Activated CD8-positive, alpha-beta T cell treated with anti-CD3 and anti-CD28 coated beads, Interleukin-2, amount 10 ng/mL, durations not matched to agents 7 days and 5 days (primary cell): ENCODE results near the gene TIMM17B. TPM values are rescaled to one million over a fixed set of nuclear protein-coding genes. Genes with fewer than 3 reads are reported as not detected.

Experiments used
- ATAC-seq: fragments of 150-1000 bp; cut with Tn5 transposase; one replicate; pipeline ENCODE4 v1.10.0; 2021; ENCODE audit warnings: moderate library complexity
- CTCF ChIA-PET: fragments of 350-600 bp; sonication (Branson Sonifier 250); formaldehyde crosslinking; loops from one replicate; lab custom pipeline; 2021; ENCODE audit warnings: antibody characterized with exemption; lab: Charles Lee
- POLR2A ChIA-PET: fragments of 350-600 bp; sonication (Branson Sonifier 250); formaldehyde crosslinking; loops from one replicate; lab custom pipeline; 2021; ENCODE audit warnings: antibody characterized with exemption; lab: Charles Lee
- DNase-seq: peaks from one replicate; pipeline ENCODE4 v3.0.0-alpha.2; 2020
- H3K27ac Mint-ChIP-seq: one replicate; pipeline ENCODE4 v1.8.0; 2021; ENCODE audit warnings: mild to moderate bottlenecking, mixed read lengths
- H3K27me3 Mint-ChIP-seq: one replicate; pipeline ENCODE4 v1.8.0; 2021; ENCODE audit warnings: low read depth, mixed read lengths
- H3K36me3 Mint-ChIP-seq: one replicate; pipeline ENCODE4 v1.8.0; 2021; ENCODE audit warnings: low read depth, mixed read lengths
- H3K4me1 Mint-ChIP-seq: one replicate; pipeline ENCODE4 v1.8.0; 2021; ENCODE audit warnings: low read depth, mixed read lengths
- H3K4me3 Mint-ChIP-seq: one replicate; pipeline ENCODE4 v1.8.0; 2021; ENCODE audit warnings: mild to moderate bottlenecking, mixed read lengths
- H3K9me3 Mint-ChIP-seq: one replicate; pipeline ENCODE4 v1.8.0; 2022; ENCODE audit warnings: mixed read lengths; ENCODE audit not compliant: insufficient read depth
- total RNA-seq, 2 experiments: library from RNA; stranded (reverse); gene quantifications; one replicate each; pipeline ENCODE4 v1.2.3, GENCODE V29; 2021

TIMM17B gene
- total RNA-seq, 2 experiments from 2014 or later, result 41.6 to 44.1 TPM

DNA sequence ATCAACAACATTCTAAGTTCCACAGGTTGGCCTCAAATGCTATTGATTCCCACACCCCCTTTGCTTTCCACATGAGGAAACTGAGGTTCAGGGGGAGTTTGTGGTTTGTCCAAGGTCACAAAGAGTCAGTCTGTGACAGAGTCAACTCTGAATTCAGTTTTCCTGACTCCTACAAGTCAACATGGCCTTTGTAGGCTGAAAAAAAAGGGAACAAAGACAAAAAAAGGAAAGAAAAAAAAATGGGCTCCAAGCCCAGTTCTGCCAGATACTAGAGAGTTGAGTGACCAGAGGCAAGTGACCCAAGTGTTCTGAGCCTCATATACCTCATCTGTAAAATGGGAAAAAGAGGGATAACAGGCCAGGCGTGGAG is 37.7 kb upstream of the TIMM17B start:
- no peak for DNase-seq
- CTCF ChIA-PET, result no interaction called here
- no peak for ATAC-seq
- POLR2A ChIA-PET, result no interaction called here
- Mint-ChIP-seq H3K4me1 (peaks cover 63% of the 10 kb centered on the region), H3K9me3 (no peaks in the 10 kb centered on the region), H3K4me3 (no peak overlapping the region), H3K36me3 (peaks cover 48% of the 10 kb centered on the region), H3K27ac (no peak overlapping the region), H3K27me3 (no peaks in the 10 kb centered on the region)

DNA sequence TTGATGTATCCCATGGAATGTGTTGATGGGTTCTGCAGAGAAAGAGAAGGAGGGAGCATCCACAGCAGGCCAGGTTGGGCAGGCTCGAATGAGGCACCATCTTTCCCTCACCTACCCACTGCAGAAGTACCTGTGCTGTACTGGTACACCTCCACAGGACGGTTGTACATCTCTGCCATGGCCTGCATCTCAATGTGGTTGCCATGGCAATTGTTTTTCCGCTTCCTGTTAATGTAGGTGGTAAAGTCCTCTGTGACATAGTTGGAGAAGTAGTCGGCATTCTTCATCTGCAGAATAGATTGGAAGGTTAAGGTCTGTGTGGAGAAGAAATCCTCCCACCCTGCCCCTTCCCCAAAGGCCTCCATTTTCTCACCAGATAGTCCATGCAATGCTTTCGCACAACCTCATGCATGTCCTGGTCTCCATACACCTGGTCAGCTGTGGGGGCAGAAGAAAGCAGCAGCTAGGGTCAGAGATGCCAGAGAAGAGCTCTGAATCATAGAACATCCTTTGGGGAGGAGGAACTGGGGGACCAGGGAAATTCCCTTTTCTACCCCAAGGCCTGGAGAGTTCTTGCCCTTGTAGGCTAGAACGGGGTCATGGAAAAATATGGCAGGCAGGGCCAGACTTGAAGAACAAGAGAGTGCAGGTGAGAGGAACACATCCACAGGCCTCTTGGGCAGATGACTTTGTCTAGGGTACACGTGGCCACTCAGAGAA is 37.2 kb upstream of the TIMM17B start:
- DNase-seq, result no peak
- no peak for ATAC-seq
- Mint-ChIP-seq H3K27ac (no peak overlapping the region), H3K9me3 (no peaks in the 10 kb centered on the region), H3K4me1 (peaks cover 58% of the 10 kb centered on the region), H3K36me3 (peaks cover 48% of the 10 kb centered on the region), H3K4me3 (no peak overlapping the region), H3K27me3 (no peaks in the 10 kb centered on the region)
- POLR2A ChIA-PET, result interaction anchor here (2.2 kb wide), 1 partner anchor 15 kb away, joined by 5 read pairs; no protein-coding TSS in a partner anchor
- CTCF ChIA-PET, result no interaction called here

DNA sequence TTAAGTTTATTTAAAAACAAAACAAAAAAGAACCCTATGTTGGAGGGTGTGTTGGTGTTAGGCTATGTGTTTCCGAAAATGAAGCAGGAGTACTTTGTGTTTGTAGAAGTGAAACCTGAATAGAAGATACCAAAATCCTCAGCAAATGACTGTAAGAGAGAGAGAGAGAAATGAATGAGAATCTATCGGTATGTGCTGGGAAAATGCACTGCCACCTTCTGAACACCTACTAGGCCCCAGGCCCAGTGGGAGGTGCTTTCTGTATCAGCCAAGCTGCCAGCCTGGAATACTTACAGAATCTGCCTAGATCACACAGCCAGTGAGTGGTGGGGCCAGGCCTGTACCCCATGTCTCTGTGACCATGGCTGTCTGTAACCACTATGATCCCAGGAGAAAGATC is 36.2 kb upstream of the TIMM17B start:
- Mint-ChIP-seq H3K4me3 (no peak overlapping the region), H3K4me1 (peaks cover 48% of the 10 kb centered on the region), H3K9me3 (no peaks in the 10 kb centered on the region), H3K36me3 (peaks cover 48% of the 10 kb centered on the region), H3K27ac (peak overlapping the region; percentile 16), H3K27me3 (no peaks in the 10 kb centered on the region)
- POLR2A ChIA-PET, result interaction anchor here (2.2 kb wide), 1 partner anchor 14 kb away, joined by 5 read pairs; no protein-coding TSS in a partner anchor
- CTCF ChIA-PET, result no interaction called here
- DNase-seq (no peak), ATAC-seq (no peak)

DNA sequence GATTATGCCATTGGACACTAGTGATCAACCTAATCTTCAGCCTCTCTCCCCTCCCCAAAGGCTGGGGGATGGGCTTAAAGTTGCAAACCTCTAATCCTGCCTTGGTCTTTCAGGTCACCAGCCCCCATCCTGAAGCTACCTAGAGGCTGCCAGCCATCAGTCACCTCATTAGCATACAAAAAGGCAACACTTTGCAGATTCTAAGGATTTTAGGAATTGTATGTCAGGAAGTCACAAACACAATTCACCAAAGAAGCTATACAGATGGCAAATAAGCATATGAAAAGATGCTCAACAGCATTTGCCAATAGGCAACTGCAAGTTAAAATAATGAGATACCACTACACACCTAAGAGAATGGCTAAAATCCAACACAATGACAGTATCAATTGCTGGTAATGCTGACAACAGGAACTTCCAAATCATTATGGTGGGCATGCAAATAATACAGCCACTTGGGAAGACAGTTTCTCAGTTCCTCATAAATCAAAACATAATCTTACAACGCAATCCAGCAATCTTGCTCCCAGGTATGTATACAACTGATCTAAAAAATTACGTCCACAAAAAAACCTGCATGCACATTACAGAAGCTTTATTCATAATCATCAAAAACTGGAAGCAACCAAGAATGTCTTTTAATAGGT is 30.3 kb upstream of the TIMM17B start:
- CTCF ChIA-PET, result interaction anchor here (1.1 to 1.2 kb wide), 2 partner anchors 18 to 279 kb away, joined by 3 read pairs; no protein-coding TSS in a partner anchor
- Mint-ChIP-seq H3K27ac (no peak overlapping the region), H3K4me1 (peaks cover 15% of the 10 kb centered on the region), H3K36me3 (peaks cover 30% of the 10 kb centered on the region), H3K27me3 (no peaks in the 10 kb centered on the region), H3K4me3 (no peak overlapping the region), H3K9me3 (no peaks in the 10 kb centered on the region)
- ATAC-seq, result no peak
- POLR2A ChIA-PET, result interaction anchor here (1.5 kb wide), 1 partner anchor 9 kb away, joined by 6 read pairs; no protein-coding TSS in a partner anchor
- no peak for DNase-seq

DNA sequence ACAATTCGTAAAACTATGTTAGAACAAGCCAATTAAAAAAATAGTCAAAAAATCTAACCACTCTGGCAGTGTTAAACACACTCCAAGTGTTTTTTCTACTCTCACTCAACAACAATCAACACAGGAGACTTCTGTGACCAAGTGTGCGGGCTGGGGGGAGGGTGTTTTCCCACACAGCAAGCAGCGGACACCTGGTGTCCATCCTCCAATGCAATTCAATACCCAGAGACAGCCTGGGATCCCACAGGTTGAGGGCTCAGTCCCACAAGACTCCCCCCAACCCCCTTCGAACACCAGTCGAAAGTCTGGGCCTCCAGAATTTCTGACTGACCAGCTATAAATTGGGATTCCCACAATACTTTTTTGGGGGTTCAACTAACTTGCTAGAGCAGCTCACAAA is 29.6 kb upstream of the TIMM17B start:
- H3K9me3 Mint-ChIP-seq, result no peaks in the 10 kb centered on the region
- DNase-seq (no peak), ATAC-seq (no peak)
- no peaks in the 10 kb centered on the region for H3K27me3 Mint-ChIP-seq
- H3K4me1 Mint-ChIP-seq, result peaks cover 15% of the 10 kb centered on the region
- no peak overlapping the region for H3K27ac Mint-ChIP-seq
- ChIA-PET CTCF (interaction anchor here (1.1 to 1.2 kb wide), 3 partner anchors 11 to 279 kb away, joined by 3 to 4 read pairs (median 3); no protein-coding TSS in a partner anchor), POLR2A (interaction anchor here (1.5 kb wide), 1 partner anchor 9 kb away, joined by 6 read pairs; no protein-coding TSS in a partner anchor)
- no peak overlapping the region for H3K4me3 Mint-ChIP-seq
- peaks cover 31% of the 10 kb centered on the region for H3K36me3 Mint-ChIP-seq

DNA sequence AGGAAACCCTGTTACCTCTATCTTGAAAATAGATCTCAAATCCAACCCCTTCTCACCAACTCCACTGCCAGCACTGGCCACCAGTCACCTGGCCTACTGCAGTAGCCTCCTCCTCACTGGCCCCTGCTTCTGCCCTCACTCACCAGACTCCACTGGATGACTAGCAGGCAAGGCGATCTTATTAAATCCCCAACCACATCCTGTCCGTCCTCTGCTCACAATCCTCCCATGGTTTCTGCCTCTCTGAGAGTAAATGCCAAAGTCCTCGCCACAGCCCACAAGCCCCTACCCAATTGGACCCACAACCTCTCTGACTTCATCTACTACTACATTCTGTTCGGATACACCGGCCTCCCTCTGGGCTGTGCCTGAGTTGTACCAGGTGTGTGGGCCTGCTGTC is 26.7 kb upstream of the TIMM17B start:
- Mint-ChIP-seq H3K36me3 (peaks cover 29% of the 10 kb centered on the region), H3K27me3 (no peaks in the 10 kb centered on the region), H3K4me1 (peaks cover 38% of the 10 kb centered on the region), H3K27ac (peak overlapping the region; percentile 64), H3K4me3 (no peak overlapping the region), H3K9me3 (no peaks in the 10 kb centered on the region)
- DNase-seq, result no peak
- ChIA-PET POLR2A (interaction anchor here (0.9 to 1.3 kb wide), 2 partner anchors 13 to 16 kb away, joined by 3 to 7 read pairs; no protein-coding TSS in a partner anchor), CTCF (interaction anchor here (1.8 kb wide), 1 partner anchor 15 kb away, joined by 4 read pairs; no protein-coding TSS in a partner anchor)
- ATAC-seq, result no peak

DNA sequence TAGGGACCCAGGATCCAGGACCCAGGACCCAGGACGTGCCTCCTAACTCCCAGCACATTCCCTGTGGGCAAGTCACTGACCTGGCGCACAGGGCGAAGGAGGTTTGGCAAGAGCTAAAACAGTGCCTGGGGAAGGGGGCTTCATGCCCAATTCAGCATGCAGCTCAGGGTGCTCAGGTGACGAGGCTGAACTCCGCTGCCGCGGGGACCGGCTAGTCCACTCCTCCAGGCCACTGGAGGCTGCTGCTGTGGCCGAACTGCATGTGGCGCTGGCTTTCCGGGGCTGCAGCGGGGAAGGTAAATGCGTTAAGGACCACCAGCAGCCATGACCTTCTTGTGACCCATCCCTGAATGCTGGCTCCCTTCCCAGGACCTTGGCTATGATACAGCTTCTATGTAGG is 26.2 kb upstream of the TIMM17B start:
- Mint-ChIP-seq H3K36me3 (peaks cover 29% of the 10 kb centered on the region), H3K9me3 (no peaks in the 10 kb centered on the region), H3K4me1 (peaks cover 41% of the 10 kb centered on the region), H3K27ac (peak overlapping the region; percentile 64), H3K4me3 (no peak overlapping the region), H3K27me3 (no peaks in the 10 kb centered on the region)
- ChIA-PET CTCF (interaction anchor here (1.8 kb wide), 1 partner anchor 16 kb away, joined by 4 read pairs; no protein-coding TSS in a partner anchor), POLR2A (interaction anchor here (0.9 to 1.3 kb wide), 2 partner anchors 13 to 16 kb away, joined by 3 to 7 read pairs; no protein-coding TSS in a partner anchor)
- no peak for DNase-seq
- ATAC-seq, result no peak

DNA sequence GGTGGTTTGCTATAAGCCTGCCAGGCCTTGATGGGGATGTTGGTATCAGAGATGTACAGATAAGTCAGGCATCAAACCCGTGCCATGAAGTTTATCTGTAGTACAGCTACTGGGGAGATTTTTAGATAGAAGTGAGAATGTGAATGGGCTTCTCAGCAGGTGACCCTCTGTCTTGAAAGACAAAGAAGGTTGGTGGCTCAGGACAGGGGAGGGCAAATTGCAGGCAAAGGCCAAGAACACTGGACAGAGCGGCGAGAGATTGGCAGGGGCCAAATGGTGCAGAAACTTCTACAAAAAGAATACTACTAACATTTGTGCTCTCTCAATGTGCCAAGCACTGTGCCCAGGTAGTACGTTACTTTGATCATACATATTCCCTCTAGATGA is 23.1 kb upstream of the TIMM17B start:
- Mint-ChIP-seq H3K27me3 (no peaks in the 10 kb centered on the region), H3K4me3 (peak overlapping the region; percentile 90), H3K4me1 (peaks cover 55% of the 10 kb centered on the region), H3K27ac (peak overlapping the region; percentile 89), H3K36me3 (peaks cover 40% of the 10 kb centered on the region), H3K9me3 (no peaks in the 10 kb centered on the region)
- no peak for DNase-seq
- ChIA-PET CTCF (interaction anchor here (1.1 to 1.8 kb wide), 6 partner anchors 17 to 122 kb away, joined by 3 to 23 read pairs (median 4); partner anchors contain the start of gene TFE3), POLR2A (interaction anchor here (0.8 to 5.2 kb wide), 4 partner anchors 13 to 38 kb away, joined by 4 to 126 read pairs (median 5); no protein-coding TSS in a partner anchor)
- no peak for ATAC-seq

DNA sequence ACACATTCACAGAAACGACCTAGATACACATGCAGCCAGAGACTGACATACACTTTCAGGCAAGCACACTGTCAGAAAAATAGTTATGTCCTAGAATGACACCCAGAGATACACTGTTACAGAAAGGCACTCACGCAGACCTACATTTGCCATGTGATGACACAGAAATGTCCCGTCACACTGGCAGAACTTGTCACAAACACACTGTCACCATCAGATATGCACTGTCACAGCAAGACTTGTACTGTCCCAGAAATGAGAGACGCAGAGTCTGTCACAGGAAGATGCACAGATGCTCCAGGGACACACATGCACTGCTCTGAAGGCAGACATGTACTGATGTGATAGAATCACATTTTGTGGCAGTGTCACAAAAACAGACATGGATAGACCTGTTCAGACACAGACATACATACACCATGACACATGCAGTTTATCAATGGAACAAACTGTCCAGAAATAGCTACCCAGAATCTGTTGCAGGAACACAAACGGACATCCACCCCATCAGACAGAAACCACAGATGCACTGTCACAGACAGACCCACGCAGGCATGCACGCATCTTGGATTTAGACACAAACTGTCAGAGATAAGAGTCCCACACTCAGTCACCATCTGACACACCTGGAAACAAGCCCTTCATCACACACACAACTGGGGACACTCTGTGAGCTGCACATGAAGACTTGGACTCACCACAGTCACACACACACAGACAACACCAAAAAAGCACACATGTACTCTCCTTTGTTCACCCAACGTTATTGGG is 22.6 kb upstream of the TIMM17B start:
- Mint-ChIP-seq H3K4me3 (peak overlapping the region; percentile 90), H3K27me3 (no peaks in the 10 kb centered on the region), H3K4me1 (peaks cover 55% of the 10 kb centered on the region), H3K27ac (peak overlapping the region; percentile 89), H3K36me3 (peaks cover 38% of the 10 kb centered on the region), H3K9me3 (no peaks in the 10 kb centered on the region)
- no peak for ATAC-seq
- POLR2A ChIA-PET, result interaction anchor here (0.7 to 5.2 kb wide), 9 partner anchors 10 to 123 kb away, joined by 3 to 126 read pairs (median 3); partner anchors contain the start of gene TFE3
- DNase-seq, result peak; percentile 36
- CTCF ChIA-PET, result interaction anchor here (1.2 to 1.8 kb wide), 5 partner anchors 17 to 26 kb away, joined by 3 to 23 read pairs (median 4); no protein-coding TSS in a partner anchor

DNA sequence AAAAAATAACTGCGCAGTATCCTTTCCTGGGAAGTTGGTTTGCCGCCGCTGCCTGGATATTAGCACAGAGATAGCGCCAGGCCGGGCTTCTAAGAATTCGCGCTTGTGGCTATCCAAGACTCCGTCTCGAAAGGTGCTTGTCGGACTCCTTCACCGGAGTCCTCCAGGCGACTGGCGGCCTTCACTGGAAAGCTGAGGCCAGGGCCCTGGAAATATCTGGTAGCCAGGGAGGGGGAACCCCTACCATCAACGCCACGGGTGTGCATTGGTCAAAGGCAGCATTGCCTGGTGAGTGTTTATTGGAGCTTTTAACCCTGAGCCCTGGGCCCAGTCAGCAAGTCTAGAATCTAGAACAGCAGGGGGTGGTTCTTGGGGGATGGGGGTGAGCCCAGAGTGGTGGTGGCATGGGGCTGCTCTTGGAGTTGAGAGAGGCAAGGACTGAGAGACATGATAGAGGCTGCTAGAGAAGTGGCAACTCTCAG is 21.8 kb upstream of the TIMM17B start:
- DNase-seq, result no peak
- Mint-ChIP-seq H3K4me1 (peaks cover 60% of the 10 kb centered on the region), H3K4me3 (peak overlapping the region; percentile 90), H3K27ac (peak overlapping the region; percentile 89), H3K27me3 (no peaks in the 10 kb centered on the region), H3K36me3 (peaks cover 44% of the 10 kb centered on the region), H3K9me3 (no peaks in the 10 kb centered on the region)
- POLR2A ChIA-PET, result interaction anchor here (0.6 to 5.2 kb wide), 8 partner anchors 11 to 123 kb away, joined by 3 to 126 read pairs (median 3); partner anchors contain the start of gene TFE3
- CTCF ChIA-PET, result interaction anchor here (1.4 to 1.8 kb wide), 3 partner anchors 18 to 22 kb away, joined by 4 to 23 read pairs (median 7); no protein-coding TSS in a partner anchor
- peak; percentile 2 for ATAC-seq
